Activated CD8-positive, alpha-beta memory T cell treated with anti-CD3 and anti-CD28 coated beads, Interleukin-2, amount 50 U/mL, for 1 hour (primary cell): ENCODE data around the gene NCBP1.
"Not testable (repeated sequence)": the region's sequence is repeated elsewhere in the genome, so short reads cannot be mapped to it uniquely, and the experiment has no call there.

Experiments
- DNase-seq: peaks from one replicate; pipeline ENCODE4 v3.0.0-alpha.2; 2020; ENCODE audit errors: extremely low read depth

The NCBP1 gene

DNA sequence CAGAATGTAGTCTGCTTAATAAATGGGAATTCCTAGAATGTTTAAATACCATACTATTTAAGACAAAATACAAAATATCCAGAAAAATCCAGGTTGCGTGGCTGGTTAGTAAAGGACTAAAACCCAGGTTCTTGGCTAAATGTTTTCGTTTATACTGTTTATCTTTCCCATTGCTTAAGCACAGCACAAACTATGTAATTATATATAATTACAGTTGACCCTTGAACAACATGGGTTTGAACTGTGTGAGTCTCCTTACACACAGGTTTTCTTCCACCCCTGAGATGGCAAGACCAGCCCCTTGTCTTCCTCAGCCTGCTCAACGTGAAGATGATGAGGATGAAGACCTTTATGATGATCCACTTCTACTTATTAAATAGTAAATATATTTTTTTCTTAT is 38.8 kb downstream of the NCBP1 start:
- DNase-seq: no peak

DNA sequence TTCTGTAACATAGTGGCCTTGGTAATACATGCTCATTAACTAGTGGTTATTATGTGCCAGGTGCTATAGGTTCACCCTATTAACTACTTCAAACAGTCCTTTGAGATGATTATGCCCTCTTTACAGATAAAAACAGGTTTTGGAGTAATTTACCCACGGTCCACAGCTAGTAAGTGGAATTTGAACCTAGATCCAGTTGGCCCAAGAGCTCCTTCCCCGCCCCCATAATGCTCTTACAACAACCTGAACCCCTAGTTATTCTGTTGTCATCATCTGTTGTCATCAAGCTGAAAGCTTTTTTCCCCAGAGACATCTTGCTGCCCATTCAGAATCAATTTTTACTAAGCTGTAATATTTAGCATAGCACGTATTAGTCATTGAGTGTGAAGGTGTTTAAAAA is 40.3 kb downstream of the NCBP1 start:
- DNase-seq: no peak

DNA sequence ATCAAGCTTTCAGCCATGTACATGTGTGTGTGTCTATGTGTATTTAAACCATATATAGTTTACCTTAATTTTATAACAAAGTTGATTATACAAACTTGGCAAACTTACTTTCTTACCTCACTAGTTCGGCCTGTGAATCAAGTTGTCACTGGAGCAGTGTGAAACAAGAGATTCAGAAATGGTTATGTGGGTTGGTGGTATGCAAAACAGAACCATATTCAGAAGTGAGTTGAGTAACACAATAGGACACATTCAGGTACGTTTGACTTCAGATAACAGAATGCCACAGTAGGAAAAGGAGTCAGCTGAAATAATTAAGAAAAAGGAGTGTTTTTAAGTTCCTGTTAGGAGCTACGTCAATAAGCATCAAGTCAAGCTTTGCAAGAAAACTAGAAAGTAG is 42.0 kb downstream of the NCBP1 start:
- DNase-seq: no peak

DNA sequence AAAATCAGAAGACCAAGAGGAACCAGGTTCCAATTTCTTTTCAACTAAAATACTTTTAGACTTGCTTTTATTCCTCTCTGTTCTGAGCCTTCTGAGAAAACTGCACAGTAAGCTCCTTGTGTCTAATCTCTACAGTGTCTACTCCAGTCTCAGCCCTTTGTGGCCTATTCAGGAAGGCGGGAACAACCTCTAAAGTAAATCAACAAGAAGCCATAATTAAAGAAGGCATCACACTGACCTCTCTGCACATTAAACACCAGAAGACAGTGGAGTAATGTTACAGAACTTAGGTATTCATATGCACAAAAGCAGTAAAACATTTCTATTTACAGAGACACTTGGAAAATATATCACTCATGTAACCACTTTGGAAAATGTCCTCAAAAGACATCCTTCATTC is 48.6 kb downstream of the NCBP1 start:
- DNase-seq: no peak

DNA sequence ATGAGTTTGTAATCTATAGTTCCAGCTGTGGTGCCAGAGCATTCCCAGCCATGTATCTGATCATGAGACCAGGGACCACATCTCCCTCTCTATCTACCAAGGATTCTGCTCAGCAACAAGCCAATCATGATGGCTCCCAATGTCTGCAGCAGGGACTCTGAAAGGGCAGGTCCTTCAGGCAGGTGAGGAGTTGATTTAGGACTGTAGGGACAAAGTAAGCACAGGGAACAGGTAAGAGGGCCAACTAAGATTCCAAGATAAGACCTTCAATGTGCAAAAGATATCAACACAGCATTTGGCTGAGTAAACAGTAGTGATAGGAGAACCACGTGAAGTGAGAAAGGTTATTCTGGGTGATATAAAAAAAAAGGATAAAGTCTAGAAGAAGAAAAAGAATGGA is 55.0 kb downstream of the NCBP1 start:
- DNase-seq: no peak

DNA sequence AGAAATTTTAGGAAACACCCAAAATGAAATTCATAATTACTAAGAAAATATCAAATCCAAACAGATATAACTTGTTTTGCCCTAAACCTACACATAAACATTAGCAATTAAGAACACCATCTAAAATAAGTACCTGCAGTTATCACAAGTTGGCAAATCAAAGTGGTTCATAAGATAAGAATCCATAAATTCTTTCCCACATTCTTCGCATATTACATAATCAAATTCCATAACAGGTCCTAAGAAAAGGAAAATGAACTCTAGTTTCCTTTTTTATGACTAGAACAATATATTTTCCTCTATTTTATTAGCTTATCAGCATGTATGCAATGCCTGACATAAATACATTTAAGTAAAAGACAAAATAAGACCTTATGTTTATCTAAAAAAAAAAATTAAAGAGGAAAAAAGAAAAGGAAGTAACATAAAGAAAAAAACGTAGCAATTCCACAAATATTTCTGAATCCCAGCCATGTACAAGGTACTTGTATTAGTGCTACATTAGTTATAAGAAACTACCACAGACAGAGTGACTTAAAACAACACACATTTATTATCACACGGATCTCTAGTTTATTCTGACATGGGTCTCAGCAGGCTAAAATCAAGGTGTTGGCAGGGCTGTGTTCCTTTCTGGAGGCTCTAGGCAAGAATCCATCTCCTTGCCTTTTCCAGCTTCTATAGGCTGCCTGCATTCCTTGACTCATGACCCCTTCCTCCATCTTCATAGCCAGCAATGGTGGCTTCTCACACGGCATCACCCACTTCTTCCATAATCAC is 56.0 kb downstream of the NCBP1 start:
- DNase-seq: no peak

DNA sequence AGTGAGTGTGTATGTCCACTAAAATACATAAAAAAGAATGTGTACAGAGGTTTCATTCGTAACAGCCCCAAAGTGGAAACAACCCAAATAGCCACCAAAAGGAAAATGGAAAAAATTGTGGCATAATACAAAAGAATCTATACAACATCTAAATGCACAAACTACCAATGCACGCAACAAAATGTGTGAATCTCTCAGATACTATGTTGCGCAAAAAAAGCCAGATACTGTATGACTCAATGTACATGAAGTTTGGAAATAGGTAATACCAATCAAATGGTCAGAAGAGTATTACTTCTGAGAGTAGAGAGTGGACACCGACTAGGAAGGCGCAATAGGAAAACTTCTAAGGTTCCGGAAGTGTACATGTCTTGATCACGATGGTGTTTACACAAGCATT is 61.1 kb downstream of the NCBP1 start:
- DNase-seq: no peak

DNA sequence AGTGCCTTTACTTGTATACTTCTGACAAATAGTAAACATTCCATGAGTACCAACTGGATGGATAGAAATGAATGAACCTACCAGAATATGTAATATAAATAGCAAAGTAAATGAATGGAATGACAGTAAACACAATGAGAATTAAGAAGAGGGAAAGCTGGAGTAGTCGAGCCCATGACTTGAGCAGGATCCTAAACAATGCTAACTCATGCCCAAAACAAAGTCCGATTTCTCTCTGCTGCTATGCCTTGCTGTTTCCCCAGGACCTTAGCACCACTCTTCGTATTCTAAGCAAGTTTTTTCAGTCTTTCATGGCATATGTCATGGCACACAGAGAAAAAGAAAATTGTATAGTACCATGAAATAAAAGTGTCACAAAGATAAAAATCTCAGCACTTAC is 61.8 kb downstream of the NCBP1 start:
- no peak for DNase-seq

DNA sequence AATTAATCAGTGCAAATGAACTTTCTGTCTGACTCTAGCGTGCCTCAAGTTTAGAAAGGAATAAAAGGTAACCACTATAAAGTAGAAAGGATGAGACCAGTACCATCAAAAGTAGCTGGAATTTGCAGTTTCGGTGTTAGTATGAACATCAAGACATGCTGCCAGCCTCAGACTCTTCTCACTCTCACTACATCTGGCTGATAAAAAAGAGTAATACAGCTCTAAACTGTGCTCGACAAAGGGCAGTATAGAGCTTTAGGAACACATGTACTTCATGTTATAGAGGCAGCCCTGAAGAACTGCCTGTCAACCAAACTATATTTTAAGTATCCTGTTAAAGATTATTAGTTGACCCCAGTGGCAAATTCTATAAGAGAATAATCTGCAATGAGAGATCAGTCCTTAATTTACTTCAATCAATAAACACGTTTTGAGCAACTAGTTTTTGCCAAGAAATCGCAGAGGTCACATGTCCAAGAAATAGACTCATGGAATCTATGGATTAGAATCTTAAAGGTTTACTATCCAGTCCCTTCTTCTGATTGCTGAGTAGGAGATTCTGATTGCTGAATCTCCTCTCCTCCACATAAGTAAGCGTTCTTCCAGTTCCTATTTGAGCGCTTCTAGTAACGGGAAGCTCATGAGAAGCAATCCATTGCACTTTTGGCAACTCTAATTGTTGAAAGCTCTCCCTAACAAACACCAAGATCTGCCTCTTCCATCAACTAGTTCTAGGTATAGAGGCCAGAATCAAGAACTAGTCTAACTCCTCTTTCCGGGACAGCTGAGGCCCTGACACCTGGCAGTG is 62.6 kb downstream of the NCBP1 start:
- no peak for DNase-seq

DNA sequence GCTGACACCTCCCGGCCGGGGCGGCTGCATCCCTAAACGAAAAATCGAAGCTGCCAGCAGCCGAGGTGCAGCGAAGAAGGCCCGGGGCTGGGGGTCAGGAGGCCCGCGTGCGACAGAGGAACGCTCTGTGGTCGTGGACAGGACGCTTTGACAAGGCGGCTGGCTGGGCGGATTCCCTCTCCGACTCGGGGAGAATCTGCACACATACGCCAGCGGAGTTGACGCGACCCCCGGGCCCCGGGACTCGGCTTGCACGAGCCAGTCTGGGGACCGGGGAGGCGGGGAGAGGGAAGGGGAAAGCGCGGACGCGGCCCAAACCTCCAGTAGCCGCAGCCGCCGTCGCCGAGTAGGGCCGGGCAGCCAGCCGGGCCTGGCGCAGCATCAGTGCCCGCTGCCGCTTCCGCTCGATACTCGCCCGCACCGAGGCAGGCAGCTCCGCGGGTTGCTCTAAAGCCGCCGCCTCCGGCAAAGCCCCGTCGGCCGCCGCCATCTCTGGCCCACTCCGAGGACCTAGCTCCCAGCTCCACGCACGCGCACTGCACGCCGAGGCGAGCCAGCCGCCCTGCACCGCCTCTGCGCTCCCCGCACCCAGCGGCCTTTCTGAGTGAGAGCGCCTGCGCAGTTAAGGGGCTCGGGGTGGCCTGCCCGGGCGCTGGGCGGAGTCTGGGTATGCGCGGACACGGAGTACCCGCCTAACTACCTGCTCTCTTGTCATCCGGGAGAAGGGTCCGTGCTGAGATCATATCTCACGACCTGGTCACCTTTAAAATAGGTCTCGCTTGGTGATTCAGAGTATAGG is 63.4 kb downstream of the NCBP1 start, which contains the start of gene XPA:
Gene XPA (minus strand): TSS at position 538 of the 799 bp plus-strand sequence. CDS start 48 bp downstream, at position 490.
- DNase-seq: peak; percentile 92

DNA sequence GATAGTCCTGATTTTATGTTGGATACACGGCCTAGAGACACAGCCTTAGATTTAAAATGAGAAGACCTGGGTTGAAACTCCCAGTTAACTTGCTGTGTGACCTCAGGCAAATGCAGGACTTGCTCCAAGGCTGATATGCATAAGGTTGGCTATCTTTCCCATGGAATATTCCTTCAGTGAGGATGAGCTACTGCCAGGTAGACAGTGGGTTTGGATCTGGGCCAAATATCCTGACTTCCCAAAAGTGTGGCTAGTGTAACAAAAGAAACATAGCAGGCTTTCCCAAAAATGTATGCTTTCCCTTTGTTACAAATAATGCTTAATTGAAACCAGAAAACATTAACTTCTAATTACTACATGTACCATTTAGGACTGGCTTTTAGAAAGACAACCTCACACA is 64.2 kb downstream of the NCBP1 start:
- no peak for DNase-seq

DNA sequence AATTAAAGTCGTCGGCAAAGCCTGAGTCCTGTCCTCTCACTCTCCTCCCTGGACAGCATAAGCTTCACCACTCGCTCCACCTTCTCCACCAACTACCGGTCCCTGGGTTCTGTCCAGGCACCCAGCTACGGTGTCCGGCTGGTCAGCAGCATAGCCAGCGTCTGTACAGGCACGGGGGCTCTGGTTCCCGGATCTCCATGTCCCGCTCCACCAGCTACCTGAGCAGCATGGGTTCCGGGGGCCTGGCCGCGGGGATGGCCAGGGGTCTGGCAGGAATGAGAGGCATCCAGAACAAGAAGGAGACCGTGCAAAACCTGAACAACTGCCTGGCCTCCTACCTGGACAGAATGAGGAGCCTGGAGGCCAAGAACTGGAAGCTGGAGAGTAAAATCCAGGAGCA is 65.2 kb downstream of the NCBP1 start:
- DNase-seq: no peak

DNA sequence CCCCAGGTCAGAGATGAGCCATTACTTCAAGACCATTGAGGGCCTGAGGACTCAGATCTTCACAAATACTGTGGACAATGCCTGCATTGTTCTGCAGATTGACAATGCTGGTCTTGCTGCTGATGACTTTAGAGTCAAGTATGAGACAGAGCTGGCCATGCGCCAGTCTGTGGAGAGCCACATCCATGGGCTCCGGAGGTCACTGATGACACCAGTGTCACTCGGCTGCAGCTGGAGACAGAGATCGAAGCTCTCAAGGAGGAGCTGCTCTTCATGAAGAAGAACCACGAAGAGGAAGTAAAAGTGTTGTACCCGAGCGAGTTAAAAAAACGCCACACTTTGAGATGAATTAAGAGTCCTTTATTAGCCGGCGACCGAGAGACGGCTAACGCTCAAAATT is 65.7 kb downstream of the NCBP1 start:
- DNase-seq: not testable (repeated sequence)

DNA sequence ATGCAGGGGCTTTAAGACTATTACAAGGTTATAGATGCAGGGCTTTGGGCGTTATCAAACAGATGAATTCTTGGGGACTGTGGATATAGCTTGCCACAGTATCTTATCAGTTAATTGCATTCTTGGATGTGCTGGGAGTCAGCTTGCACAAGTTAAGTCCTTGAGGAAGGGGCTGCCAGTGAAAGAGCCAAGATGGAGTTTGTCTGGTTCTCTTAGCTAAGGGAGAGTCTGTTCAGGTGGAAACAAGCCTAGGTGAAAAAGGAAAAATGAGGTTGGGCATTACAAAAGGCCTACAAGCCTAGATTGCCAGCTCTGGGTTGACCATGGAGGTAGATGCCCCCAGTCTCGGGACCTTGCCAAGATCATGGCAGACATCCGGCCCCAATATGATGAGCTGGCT is 66.2 kb downstream of the NCBP1 start:
- not testable (repeated sequence) for DNase-seq

DNA sequence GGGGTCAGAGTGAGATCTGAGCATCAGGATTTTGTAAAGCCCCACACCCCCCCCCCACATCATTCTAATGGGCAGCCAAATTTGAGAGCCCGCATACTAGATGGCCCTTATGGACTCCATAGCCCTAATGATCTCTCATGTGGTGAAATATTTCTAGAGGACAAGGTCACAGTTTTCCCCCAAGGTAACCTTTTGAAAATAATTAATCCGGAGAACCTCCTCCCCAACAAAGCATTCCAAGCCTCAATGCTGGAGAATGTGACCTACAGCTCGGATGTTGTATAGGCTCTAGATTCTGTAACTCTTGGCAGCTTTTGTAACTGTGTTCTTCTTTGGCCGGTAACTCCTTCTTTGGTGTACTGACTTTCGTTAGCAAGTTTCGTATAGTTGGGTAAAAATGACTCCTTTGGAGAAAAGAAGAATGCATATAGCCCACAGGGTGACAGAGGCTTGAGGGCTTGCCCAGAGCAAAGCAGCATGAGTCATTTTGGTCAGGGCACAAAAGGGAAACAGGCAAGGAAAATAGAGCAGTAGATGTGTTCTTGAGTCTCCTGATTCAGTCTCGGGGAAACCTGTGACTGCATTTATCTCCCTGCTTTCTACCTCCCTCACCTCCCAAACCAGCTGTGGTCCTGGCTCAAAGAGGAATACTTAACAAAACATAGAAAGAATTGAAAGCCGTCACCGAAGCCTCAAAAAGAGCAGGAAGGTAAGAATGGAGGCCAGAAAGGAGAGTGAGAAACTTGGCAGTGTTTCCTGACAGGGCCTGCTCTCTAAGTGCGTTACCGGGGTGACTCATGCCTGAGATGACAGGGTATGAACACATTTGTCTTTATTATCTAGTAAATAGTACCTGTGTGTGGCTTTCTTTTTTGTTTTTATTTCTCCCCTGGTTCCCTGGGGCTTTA is 70.1 kb downstream of the NCBP1 start:
- DNase-seq: no peak

DNA sequence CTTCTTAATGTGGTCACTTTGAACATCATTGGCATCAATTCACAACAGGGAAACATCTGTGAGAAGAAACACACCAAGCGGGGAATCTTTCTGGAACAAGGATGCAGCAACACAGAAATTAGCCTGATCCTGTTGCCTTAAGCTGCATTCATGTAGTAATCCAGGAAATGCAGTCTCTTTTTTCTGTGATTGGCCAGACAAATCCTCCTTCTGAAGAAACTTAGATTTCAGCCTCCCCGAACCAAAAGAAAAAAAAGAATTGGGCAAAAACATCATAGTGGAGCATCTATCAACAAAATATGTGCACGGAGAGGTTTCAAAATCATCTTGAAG is 70.7 kb downstream of the NCBP1 start:
- DNase-seq: no peak

DNA sequence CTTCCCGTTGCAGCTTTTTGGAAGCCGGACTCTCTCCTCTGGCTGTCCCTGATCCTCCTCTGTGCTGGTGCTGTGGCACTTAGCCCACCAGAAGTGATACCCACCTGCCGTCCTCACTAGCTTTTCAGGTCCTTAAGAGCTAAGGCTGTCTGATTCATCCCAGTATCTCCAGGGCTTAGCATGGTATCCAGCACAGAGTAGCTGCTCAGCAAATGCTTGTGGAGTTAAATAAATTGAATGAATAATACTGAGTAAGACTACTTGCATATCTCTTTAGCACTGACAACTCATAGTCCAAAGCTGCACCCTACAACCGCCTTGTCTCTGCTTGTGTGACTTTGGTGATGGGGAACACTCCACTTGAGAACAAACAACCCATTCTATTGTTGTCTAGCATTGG is 71.2 kb downstream of the NCBP1 start:
- DNase-seq: no peak

DNA sequence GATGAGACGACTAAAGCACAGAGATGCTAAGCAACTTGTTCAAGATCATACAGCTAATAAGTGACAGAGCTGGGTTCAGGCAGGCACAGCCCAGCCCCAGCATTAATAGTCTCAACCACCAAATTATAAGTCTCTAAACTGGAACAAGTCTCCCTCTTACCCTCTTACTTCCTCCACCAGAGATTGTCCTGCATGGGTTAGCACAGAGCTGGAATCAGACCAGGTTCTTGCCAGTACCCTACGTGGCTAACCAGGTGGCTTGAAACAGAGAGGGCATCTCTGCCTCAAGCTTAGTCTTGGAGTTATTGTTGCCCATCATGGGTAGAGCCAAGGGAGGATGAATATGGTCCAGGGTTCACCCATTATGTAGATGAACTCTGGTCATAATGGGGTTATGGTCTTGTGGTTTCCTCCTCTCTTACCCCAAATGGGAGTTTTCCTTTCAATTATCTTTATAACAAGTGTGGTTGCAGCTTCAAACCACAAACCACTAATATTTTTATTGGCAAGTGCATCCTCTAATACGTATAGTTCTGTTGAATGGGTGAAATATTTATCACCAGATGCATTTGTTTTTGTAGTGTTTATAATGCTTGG is 71.8 kb downstream of the NCBP1 start:
- DNase-seq: no peak

DNA sequence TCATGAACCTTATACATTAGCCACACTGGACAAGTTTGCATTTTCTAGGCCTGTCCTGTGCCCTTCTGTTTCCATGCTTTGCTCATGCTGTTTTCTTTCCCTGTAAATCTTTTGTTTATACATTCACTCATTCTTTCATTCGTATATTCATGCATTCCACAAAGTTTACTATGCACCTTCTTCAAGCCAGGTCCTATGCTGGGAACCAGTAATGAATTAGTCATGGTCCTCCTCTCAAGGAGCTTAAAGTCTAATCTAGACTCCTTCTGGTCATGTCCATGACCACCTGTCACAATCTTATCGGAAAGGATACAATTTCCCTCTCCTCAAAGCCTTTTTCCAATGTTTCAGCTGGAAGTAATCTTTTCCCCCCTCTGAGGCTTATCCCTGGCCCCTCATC is 72.6 kb downstream of the NCBP1 start:
- DNase-seq: no peak

DNA sequence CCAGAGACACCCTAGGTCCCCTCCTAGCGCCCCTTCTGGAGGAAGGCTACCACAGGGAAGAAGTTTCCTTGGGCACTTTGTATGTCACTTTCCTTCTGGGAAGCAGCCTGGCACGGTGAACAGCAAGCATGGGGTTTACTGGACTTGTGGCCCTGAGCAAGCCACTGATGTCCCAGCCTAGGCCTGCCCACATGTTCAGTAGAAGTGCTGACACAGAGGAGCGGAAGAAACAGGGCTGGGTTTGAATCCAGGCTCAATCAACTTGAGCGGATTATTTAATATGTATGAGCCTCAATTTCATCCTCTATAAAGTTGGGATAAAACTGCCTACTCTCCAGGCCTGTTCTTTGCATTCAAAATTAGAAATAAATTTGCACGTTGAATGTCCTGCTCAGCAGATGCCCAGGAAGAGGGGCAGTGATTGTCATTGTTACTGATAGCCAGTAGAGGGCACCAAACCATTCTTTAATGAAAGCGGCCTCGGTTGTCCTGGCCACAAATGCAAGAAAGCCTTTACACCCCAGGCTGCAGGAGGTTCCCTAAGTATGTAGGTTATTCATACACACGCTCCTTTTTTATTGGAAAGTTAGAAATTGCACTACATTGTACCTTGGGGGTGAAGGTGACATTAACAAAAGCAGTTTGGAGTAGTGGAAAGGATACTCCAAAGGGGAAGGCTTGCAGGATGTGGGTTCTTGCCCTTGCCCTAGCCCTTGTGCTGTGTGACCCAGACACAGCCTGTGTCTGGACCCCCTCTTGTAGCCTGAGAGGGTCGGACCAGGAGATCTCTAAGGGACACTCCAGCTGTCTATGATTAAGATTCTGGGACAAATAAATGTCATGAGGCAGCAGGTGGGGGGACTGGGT is 77.0 kb downstream of the NCBP1 start:
- DNase-seq: peak; percentile 28
